Measurements from ENCODE around the gene SMIM1.
A peak's percentile ranks its signal among the peaks of the same experiment; 100 is the strongest.

Gene SMIM1

GRCh38 chr1:3753656-3754454, 18.7 kb upstream of the SMIM1 start:
- DNase-seq (ENCODE audit: low read depth in 2 of 2, low spot score in 1 of 2): no peak

GRCh38 chr1:3756394-3756793, 16.2 kb upstream of the SMIM1 start:
- DNase-seq (ENCODE audit: low read depth in 2 of 2, low spot score in 1 of 2): no peak

- no peak for DNase-seq (ENCODE audit: low read depth in 2 of 2, low spot score in 1 of 2)
Observed at GRCh38 chr1:3759164-3759563, 13.4 kb upstream of the SMIM1 start.

- DNase-seq (ENCODE audit: low read depth in 2 of 2, low spot score in 1 of 2): no peak
Observed at GRCh38 chr1:3759796-3760195, 12.8 kb upstream of the SMIM1 start.

- DNase-seq (ENCODE audit: low read depth in 2 of 2, low spot score in 1 of 2): no peak
Observed at GRCh38 chr1:3761296-3762010, 11.1 kb upstream of the SMIM1 start.

- no peak for DNase-seq (ENCODE audit: low read depth in 2 of 2, low spot score in 1 of 2)
Observed at GRCh38 chr1:3762151-3762872, 10.2 kb upstream of the SMIM1 start.

GRCh38 chr1:3762873-3763228, 9.7 kb upstream of the SMIM1 start:
- DNase-seq (ENCODE audit: low read depth in 2 of 2, low spot score in 1 of 2): no peak

GRCh38 chr1:3763351-3764125, 9.0 kb upstream of the SMIM1 start:
- DNase-seq (ENCODE audit: low read depth in 2 of 2, low spot score in 1 of 2): no peak

- DNase-seq (ENCODE audit: low read depth in 2 of 2, low spot score in 1 of 2): no peak
Observed at GRCh38 chr1:3767328-3767925, 5.1 kb upstream of the SMIM1 start.

GRCh38 chr1:3768811-3769390, 3.6 kb upstream of the SMIM1 start:
- no peak for DNase-seq (ENCODE audit: low read depth in 2 of 2, low spot score in 1 of 2)

GRCh38 chr1:3770047-3770765, 2.3 kb upstream of the SMIM1 start:
- DNase-seq (ENCODE audit: low read depth in 2 of 2, low spot score in 1 of 2): no peak

- no peak for DNase-seq (ENCODE audit: low read depth in 2 of 2, low spot score in 1 of 2)
Observed at GRCh38 chr1:3771108-3772026, 1.2 kb upstream of the SMIM1 start.

- DNase-seq (ENCODE audit: low read depth in 2 of 2, low spot score in 1 of 2): peak; percentile 49 to 73
Observed at GRCh38 chr1:3772027-3772714, 378 bp upstream of the SMIM1 start.

GRCh38 chr1:3773572-3774275, 1.2 kb downstream of the SMIM1 start:
- no peak for DNase-seq (ENCODE audit: low read depth in 2 of 2, low spot score in 1 of 2)

- DNase-seq (ENCODE audit: low read depth in 2 of 2, low spot score in 1 of 2): no peak
Observed at GRCh38 chr1:3774276-3774945, 1.9 kb downstream of the SMIM1 start.

GRCh38 chr1:3774946-3775489, 2.5 kb downstream of the SMIM1 start:
- DNase-seq (ENCODE audit: low read depth in 2 of 2, low spot score in 1 of 2): no peak
